ENCODE measurements around the gene MDC1. TPM values are rescaled to one million over a fixed set of nuclear protein-coding genes. Genes with fewer than 3 reads are reported as not detected.
"Not testable (repeated sequence)": the region's sequence is repeated elsewhere in the genome, so short reads cannot be mapped to it uniquely, and the experiment has no call there.

MDC1 gene
- polyA plus RNA-seq, 1 donor = 20.2 TPM

DNA sequence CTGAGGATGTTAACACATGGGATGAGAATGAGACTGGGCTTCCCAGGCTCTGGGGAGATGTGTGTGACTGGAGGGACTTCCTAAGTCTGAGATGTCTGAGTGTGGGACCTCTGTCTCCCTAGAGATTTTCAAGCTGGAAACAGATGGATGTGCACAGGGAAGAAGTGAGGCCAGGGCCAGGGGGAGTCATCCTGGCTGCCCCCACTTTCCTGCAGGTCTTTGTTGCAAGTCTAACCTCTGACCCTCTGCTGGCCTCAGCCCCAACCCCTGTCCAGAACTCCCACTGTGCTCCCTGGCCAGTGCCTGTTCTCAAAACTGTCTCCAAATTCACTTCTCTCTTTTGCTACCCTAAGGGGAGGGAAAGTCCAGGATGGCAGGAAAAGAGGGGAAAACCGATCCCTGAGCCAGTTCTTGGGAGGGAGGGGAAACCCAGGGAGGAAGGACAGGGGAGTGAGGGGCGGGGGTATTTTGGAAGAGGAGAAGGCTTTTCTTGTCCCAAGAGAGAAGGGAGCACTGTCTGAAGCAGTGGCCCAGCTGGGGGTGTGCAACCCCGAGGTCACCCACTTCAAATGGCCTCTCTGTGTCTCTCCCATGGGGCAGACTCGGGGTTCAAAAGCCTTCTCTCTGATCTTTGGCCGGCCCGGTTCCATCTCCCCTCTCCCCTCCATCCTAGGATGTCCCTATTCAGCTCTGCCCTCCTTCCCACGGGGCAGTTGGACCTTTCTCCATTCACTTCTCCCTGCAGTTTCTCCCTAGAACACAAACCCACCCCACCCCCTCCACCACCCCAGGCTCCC is 33.7 kb downstream of the MDC1 start:
- DNase-seq (ENCODE audit: low read depth) = no peak

DNA sequence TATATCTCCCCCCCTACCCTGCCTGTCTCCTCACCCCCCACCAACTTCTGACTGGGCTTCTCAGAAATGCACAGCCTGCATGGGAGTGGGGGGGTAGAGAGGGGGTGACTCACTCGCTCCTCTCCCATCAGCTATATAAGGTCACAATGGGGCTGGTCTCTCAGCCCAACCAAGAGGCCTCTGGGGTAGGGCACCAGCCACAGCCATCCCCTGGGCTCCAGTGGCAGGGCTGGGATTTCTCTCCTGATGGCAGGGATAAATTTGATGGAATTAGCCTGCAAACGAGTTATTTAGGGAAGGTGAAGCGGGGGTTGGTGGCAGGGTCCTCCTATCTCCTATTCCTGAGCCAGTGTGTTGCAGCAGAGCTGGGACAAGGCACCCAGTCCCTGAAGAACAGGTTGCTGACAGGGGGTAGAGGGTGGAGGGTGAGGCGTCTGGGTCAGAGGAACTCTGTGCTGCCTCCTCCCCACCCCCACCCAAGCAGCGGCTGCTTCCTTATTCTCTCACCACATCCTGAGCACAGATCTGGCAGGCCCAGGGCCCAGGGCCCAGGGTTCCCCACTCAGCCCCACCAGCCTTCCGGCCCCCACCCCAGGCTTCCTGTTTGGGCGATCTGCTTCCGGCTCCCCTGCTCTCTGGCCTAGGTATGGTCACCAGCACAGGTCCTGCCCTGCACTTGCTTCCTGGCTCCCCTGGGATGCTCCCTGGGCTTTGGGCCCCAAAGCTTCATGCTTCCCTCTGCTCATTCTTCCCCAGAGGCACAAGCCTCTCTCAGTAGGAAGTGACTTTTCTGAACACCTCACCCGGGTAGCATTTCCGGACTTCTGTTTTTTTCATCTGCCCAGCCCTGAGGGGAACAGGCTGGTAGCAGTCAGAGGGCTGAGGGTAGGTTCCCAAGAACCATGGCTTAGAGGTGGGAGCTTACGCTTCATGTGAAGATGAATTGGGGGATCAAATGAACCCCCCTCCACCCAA is 34.7 kb downstream of the MDC1 start:
- no peak for DNase-seq (ENCODE audit: low read depth)

DNA sequence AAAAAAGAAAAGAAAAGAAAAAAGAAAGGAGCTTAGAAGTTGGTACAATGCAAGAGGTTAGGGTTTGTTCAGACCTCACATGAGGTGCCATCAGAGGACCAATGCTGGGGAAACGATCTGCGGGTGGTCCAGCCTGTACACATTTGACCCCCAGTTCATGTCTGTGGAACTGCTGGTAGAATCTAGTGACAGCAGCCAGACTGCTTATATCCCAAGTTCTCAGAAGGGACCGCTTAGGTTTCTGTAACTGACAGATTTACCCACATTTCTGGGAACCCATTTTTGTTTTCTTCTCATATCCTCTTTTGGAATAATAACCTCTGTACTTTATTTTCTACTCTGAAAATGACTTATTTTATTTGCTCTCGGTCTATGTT is 35.3 kb downstream of the MDC1 start:
- no peak for DNase-seq (ENCODE audit: low read depth)

DNA sequence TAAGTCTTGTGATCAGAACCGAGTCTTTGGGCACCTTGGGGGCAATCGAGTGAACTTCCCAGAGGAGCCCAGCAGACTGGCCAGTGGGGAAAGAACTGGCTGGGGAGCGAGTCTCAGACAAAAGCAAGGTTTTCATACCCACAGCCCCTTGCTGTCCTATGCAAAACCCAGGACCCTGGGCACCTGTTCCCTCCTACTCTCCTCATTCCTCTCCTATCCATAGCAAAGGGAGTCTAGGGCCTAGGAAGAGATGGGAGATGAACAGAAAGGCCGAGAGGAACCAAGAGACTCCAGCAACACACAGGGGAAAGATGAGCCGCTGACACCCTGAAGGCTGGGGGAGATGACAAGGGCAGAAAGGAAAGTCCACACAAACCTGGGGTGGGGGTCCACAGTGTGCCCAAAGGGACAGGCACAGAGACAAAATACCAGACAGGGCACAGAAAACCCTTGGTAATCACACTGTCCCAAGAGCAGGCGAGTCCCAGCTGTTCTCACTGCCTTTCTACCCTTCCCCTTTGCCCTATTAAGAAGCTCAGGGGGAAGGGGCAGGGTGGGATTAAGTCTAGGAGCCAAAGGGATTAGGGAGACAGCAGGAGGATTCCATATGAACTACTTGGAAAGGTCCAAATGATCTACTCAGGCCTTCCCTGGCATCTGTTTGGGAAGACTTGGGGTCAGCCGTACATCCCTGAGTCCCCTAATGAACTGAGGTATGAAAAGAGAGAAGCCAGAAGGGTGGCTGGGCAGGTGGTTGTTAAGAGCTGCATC is 37.1 kb downstream of the MDC1 start:
- no peak for DNase-seq (ENCODE audit: low read depth)

DNA sequence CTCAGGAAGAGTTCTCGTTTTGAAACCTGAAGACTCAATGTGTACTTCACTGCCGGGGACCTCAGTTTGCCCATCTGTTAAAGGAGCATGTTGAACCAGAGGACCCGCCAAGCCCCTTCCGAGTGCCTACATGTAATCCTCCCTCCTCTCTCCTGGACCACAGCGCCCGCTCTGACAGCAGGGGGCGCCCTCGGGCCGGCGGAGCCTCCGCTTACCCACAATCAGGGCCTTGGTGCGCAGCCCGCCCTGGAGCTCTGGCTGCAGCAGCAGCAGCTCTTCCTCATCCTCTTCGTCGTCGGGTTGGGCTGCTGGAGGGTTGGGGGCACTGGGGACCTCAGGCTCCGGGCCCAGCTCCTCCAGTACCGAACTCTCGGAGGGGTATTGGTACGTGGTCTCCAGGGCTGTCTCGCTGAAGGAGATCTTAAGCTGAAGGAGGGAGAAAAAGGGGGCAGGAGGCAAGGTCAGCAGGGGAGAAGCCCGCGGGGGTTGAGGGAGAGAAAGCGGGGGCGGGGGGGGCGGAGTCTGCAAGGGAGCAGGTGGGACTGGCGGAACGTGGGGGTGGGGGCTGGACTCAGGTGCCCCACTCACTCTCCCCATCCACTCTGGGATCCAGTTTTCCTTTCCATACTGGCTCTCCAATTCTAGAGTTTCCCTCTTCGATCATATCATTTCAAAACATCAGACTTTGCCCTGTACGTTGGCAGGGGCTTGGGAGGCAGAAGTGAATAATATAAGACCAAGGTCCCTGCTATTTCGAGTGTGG is 37.9 kb downstream of the MDC1 start:
- no peak for DNase-seq (ENCODE audit: low read depth)

DNA sequence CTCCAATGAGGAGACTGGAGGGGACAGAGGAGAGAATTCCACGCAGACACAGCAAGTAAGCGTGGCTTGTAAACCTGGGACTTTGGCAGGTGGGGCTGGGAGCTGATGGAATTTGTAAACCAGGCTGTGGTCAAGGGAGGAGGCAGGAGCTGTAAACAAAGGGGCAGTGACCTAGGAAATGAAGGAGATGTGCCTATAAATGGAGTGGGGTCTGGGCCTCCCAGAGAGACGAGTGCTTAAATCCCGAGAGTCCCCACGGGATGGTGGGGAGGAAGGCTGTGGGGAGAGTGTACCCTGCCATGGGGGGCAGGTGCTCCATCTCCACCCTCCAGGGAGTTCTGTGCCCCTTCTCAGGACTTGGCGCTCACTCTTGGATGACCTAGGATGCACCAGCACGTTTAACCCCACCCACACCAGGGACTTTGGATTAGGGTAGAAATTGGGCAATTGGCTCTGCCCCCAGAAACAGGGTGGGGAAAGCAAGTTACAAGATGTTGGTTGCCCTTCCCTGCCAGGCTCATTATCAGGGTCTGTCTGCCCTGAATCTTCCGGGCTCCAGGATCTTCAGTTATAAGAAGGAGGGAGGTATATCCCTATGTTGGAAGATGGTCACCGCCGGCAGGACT is 40.3 kb downstream of the MDC1 start:
- DNase-seq (ENCODE audit: low read depth) = no peak

DNA sequence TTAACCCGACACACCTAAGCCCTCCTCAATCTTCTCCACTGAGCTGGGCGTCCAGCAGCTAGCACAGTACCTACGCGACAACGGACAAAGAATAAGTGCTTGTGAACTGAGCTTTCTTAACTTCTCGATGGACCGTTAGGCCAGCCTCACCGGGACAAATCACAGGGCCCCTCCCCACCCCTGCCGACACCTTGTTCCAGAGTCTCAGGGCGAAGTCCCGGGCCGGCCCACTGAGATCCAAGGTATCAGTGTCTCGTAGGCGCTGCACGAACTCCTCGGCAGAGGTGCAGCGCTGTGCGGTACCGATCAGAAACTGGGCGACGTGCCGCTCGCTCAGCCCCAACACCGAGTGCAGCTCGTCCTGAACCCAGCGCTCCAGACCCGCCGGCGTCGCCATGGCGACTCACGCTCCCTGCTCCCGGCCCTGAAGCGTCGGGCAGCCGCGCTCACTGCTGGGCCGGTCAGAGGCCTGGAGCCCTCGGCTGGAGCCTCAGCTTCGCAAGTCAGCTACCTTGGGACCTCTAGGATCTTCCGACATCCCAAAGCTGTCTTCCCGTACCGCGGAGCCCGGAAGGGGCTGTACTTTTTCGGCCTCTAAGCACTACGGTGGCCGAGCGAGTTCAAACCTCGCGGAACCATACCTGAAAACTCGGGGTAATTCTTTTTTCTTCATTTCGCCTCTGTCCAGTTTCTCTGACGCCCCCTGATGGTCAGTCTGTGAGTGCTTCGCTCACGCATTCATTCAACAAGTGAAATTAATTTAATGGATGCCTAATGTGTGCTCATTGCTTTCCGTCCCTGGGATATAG is 44.4 kb downstream of the MDC1 start, which contains the start of gene DHX16:
DHX16 (minus strand) TSS at position 562 of the 809 bp plus-strand sequence; CDS start at position 397, 165 bp downstream.
- peak; percentile 97 for DNase-seq (ENCODE audit: low read depth)

DNA sequence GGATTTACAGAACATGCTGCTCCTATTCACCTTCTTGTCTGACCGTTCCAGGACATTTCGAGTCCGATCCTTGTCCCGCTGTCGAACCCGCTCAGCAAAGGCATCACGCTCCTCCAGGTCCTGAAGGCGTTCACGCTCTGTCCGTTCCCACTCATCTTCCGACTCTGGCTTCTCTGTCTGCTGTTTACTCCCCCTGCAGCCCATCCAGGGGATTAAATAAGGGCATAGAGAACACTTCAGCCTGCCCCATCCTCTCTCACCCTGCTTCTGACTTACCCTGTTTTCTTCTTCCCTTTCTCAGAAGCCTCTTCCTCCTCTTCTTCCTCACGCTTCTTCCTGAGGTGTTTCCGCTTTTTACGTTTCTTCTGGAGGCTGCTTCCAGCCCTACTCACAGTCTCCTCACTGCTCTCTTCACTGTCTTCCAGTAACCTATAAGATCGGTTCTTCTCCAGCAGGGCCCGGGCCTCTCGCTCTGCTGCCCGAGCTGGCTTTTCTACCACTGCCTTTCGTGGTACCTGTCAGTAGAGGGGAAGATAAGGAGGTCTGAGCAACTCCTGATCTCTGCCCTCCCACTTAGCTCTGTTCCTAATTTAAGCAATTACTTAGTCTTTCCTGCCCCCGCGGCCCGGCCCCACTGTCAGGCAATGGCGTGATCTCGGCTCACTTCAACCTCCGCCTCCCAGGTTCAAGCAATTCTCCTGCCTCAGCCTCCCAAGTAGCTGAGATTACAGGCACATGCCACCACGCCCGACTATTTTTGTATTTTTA is 46.1 kb downstream of the MDC1 start:
- DNase-seq (ENCODE audit: low read depth) = no peak

DNA sequence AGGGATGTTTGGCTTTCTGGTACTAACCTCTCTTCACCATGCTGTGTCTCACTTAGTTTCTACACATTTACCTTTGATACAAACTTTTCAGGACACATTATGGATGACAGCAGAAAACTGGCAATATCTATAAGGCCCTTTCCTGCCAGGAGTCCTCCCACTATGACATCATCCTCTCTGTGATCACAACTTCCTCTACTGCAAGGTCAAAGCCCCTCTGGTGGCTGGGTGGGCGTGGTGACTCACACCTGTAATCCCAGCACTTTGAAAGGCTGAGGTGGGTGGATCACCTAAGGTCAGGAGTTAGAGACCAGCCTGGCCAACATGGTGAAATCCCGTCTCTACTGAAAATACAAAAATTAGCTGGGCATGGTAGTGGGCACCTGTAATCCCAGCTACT is 50.8 kb downstream of the MDC1 start:
- DNase-seq (ENCODE audit: low read depth) = not testable (repeated sequence)

DNA sequence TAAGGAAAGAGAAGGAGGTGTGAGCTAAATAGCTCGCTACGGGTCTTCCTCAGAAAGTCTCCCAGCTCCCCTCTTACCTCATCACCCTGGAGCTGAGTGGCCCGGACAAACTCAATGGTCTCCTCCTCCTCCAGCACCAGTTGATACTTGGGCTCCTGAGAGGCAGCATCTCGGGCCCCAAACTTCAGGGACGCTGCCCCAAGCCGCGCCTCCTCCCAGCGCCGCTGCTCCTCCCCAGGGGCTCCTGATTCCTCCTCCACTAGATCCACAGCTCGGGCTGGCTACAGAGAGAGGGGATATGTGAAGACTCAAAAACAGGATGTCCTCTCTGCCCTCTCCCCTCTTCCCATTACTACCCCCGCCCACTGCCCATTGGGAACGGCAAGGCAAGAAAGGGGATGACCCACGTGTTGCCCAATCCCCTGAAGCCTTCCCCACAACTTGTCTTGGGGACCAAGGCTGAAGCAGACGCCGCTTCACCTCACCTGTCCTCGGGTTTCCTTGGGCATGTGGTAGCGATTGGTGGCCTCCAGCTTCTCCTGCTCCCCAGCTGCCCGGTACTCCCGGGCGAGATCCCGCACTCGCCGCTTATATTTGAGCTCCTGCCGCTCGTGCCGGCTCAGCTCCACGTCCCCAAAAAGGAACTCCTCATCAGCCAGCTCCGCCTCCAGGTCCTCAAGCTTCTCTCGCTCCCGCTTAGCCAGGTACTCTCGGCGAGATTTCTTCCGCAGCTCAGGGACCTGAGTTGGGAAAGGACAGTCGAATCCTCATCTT is 51.9 kb downstream of the MDC1 start:
- DNase-seq (ENCODE audit: low read depth) = no peak

DNA sequence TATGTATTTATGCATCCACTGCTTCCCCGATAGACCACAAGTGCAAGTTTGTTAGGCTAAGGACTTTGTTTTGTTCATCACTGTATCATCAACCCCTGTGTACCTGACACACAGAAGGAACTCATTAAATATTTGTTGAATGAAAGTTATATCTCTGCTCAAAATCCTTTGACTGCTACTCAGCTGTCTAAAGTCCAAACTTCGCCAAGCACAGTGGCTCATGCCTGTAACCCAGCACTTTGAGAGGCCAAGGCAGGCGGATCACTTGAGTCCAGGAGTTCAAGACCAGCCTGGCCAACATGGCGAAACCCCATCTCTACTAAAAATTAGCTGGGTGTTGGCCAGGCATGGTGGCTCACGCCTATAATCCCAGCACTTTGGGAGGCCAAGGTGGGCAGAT is 59.2 kb downstream of the MDC1 start:
- not testable (repeated sequence) for DNase-seq (ENCODE audit: low read depth)

DNA sequence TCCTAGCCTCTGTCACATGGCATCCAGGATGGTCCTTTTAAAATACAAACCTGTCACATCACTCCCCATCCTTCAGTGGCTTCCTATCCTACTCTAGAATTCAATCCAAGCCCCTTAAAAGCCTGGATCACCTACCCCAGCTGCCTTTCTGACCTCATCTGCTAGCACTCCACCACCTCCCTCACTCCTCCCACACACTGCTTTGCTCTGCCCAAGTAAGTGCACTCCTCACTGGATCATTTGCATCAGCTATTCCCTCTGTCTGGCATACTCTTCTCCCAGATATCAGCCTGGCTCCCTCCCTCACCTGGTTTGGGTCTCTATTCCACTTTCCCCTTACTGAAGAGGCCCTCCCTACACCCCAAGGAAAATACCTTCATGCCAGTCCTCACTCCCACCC is 59.6 kb downstream of the MDC1 start:
- DNase-seq (ENCODE audit: low read depth) = no peak

DNA sequence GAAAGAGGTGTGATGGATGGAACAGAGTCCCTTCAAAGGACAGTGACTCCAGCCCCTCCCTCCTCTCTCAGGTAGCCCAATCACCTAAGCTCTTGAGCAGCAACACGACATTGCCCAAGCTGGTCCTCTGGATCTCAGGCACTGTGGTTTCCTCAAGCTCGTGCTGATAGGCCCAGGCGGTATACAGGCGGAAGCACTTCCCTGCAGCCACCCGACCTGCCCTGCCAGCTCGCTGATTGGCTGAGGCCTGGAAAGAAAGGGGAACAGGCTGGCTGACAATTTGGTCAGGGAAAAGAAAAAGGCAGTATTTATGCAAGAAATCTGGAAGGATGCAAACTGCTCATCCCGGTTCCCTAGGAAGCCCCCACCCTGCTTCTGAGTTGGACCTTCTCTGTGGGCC is 60.6 kb downstream of the MDC1 start:
- no peak for DNase-seq (ENCODE audit: low read depth)

DNA sequence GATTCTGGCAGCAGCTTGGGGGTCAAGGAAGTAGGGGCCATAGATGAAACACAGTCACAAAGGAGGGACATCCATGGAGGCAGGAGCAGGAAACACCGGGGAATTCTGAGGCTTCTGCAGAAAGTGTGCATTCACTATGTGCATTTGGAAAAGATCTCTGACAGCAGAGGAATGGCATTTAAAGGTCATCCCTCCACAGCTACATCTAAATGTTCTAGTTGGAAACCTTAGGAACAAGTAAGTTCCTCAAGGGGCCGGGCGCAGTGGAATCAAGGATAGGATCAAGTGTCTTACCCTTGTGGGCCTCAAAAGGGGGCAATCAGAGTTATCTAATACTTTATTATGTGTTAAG is 61.4 kb downstream of the MDC1 start:
- no peak for DNase-seq (ENCODE audit: low read depth)

DNA sequence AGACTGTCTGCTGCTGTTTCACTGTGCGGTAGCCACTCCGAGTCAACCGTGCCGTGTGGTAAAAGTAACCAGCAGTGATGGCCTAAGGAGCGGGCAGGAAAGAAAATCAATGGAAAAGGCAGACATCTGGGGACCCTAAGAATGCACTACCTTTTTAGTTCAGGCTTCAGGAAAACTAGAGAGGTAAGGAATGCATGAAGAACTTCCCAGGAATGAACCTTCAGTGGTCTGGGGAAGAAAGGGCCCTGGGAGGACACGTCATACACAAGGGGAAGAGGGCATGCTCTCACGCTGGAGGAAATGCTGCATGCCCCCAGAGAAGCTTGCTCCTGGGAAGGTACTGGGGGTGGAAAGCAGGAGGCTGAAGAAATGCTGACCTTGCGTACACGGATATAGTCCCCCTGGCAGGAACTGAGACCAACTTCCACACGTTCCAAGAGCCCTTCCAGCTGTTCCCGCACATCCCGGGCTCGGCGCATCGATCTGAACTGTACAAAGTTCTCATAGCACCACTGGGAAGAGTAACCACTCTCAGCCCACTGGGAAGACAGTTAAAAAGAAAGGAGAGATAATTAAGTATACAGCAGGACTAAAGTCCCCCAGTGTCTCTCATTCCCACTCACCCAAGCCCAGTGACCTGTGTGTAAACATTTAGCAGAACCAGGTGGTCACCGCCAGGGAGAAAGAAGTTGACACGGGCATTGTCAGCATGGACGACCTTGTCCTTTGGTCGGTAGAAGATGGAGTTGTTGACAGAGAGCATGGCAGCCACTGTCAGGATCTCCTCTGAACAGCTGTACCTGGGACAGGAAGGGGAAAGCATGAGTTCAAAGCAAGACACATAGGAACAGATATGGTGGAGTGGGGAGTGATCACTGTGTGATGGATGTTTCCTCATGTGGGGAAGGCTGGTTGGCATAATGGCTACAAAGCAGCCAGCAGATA is 62.0 kb downstream of the MDC1 start:
- DNase-seq (ENCODE audit: low read depth) = no peak

DNA sequence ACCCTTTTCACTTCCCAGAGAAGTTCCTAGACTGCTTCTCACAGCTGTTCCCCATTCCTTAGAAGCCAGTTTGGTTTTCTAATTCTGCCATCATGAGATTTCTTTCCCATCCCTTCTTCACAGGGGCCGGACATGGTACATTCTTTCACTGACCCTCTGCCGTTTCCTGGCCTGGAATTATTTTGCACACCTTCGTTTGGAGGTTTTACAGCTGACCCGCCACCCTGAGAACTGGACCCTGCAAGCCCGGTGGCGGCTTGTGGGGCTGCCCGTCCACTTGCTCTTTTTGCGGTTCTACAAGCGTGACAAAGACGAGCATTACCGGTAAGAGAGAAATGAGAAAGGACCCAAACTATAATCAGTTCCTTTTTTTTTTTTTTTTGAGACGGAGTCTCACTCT is 65.9 kb downstream of the MDC1 start:
- DNase-seq (ENCODE audit: low read depth) = no peak

Measured in forelimb muscle (tissue), 1 donor.